KMS-11 (cell line): ENCODE measurements around the gene NCKAP5.

ENCODE experiments used
- H2AFZ ChIP-seq: fragments of 200-600 bp; sonication (generic); 2 replicates; pipeline ENCODE4 v1.6.1; 2016; ENCODE audit warnings: antibody characterized with exemption, mixed run types, low read depth
- H3K27ac ChIP-seq: fragments of 200-600 bp; sonication (generic); 2 replicates; pipeline ENCODE4 v1.6.1; 2016; ENCODE audit warnings: mild to moderate bottlenecking, mixed run types
- H3K27me3 ChIP-seq: fragments of 200-600 bp; sonication (generic); 2 replicates; pipeline ENCODE4 v1.6.1; 2017; ENCODE audit warnings: mild to moderate bottlenecking, low read depth, mixed run types, moderate library complexity; ENCODE audit not compliant: insufficient read depth
- H3K36me3 ChIP-seq: fragments of 200-600 bp; sonication (generic); 2 replicates; pipeline ENCODE4 v1.6.1; 2017; ENCODE audit warnings: mild to moderate bottlenecking, mixed run types; ENCODE audit not compliant: insufficient read depth
- H3K4me1 ChIP-seq: fragments of 200-600 bp; sonication (generic); 2 replicates; pipeline ENCODE4 v1.6.1; 2016; ENCODE audit warnings: mild to moderate bottlenecking, low read depth, mixed run types; ENCODE audit not compliant: poor library complexity, severe bottlenecking
- H3K4me2 ChIP-seq: fragments of 200-600 bp; sonication (generic); 2 replicates; pipeline ENCODE4 v1.7.0; 2016; ENCODE audit warnings: mild to moderate bottlenecking, mixed run types
- H3K4me3 ChIP-seq: fragments of 200-600 bp; sonication (generic); IDR thresholded peaks from 2 replicates; pipeline ENCODE4 v1.6.1; 2017; ENCODE audit warnings: low read depth, low read length, mixed read lengths; ENCODE audit not compliant: insufficient read depth
- H3K79me2 ChIP-seq: fragments of 200-600 bp; sonication (generic); 2 replicates; pipeline ENCODE4 v1.6.1; 2016; ENCODE audit warnings: low read depth, mixed run types; ENCODE audit not compliant: insufficient read depth
- H3K9ac ChIP-seq: fragments of 200-600 bp; sonication (generic); 2 replicates; pipeline ENCODE4 v1.6.1; 2016; ENCODE audit warnings: mild to moderate bottlenecking, mixed run types
- H4K20me1 ChIP-seq: fragments of 200-600 bp; sonication (generic); 2 replicates; pipeline ENCODE4 v1.6.1; 2016; ENCODE audit warnings: mild to moderate bottlenecking, mixed run types; ENCODE audit not compliant: insufficient read depth
- CTCF ChIP-seq: fragments of 200-600 bp; sonication (generic); conservative IDR thresholded peaks from 2 replicates; pipeline ENCODE4 v1.6.1; 2017; ENCODE audit warnings: low read depth, mild to moderate bottlenecking, antibody characterized with exemption, low read length, moderate library complexity, mixed read lengths

NCKAP5 gene

GRCh38 chr2:132816234-132816633, 752.0 kb downstream of the NCKAP5 start:
- no peaks in the 10 kb centered on the region for H3K27me3 ChIP-seq
- no peak for TF ChIP-seq CTCF
- H3K4me3 ChIP-seq: no peak overlapping the region

DNA sequence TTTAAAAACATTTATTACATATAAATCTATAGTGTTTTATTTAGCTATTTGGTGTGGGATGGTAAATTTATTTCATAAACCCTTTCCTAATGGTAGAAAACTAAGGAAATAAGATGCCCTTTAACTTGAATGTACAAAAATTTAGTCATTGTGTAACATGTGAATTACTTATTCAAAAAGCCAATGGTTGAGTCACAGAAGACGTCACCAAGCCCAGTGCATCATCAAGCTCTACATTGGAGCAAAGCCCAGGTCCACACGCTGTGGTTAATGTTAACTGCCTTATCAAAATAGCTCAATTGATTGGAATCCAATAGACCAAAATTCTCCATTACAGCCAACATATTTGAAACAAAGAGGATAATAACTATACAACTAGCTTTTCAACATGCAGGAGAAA, 752.7 kb downstream of the NCKAP5 start:
- no peak overlapping the region for H3K27ac ChIP-seq

More at GRCh38 chr2:132816234-132816633, 752.0 kb downstream of the NCKAP5 start:
- Histone ChIP-seq H3K27ac (no peak overlapping the region), H4K20me1 (no peaks in the 10 kb centered on the region), H3K79me2 (no peaks in the 10 kb centered on the region), H3K4me1 (no peaks in the 10 kb centered on the region), H3K9ac (no peak overlapping the region), H3K36me3 (no peaks in the 10 kb centered on the region), H3K4me2 (no peak overlapping the region), H2AFZ (no peak overlapping the region)

DNA sequence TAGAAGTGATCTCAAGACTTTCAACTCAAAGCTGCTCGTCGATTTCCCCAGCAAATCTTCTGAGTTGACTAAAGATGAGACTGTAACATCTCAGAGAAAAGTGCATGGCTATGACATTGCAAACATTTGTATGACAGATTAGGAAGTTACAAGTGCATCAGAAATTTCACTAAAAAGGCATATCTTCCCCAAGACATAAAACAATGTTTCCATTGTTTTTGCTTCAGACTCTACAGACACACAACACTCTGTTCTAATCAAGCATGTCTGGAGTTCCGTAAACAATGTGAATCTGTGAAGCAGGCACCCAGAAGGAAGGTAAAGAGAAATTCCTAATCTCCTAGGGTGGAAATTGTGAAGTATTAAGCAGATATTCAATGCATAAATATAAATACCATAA, 753.6 kb downstream of the NCKAP5 start:
- H3K27ac ChIP-seq: no peak overlapping the region
- H3K36me3 ChIP-seq: no peaks in the 10 kb centered on the region
- no peak overlapping the region for H3K4me3 ChIP-seq
- no peaks in the 10 kb centered on the region for H4K20me1 ChIP-seq
- TF ChIP-seq CTCF: no peak
- no peak overlapping the region for H2AFZ ChIP-seq
- no peaks in the 10 kb centered on the region for H3K79me2 ChIP-seq
- H3K9ac ChIP-seq: no peak overlapping the region
- no peaks in the 10 kb centered on the region for H3K27me3 ChIP-seq
- H3K4me1 ChIP-seq: no peaks in the 10 kb centered on the region
- H3K4me2 ChIP-seq: no peak overlapping the region

More for the DNA sequence above, 752.7 kb downstream of the NCKAP5 start:
- no peaks in the 10 kb centered on the region for H3K79me2 ChIP-seq
- no peak overlapping the region for H3K9ac ChIP-seq
- no peaks in the 10 kb centered on the region for H3K4me1 ChIP-seq
- no peak overlapping the region for H2AFZ ChIP-seq
- H3K27me3 ChIP-seq: no peaks in the 10 kb centered on the region
- no peak overlapping the region for H3K4me2 ChIP-seq
- no peaks in the 10 kb centered on the region for H4K20me1 ChIP-seq
- no peak for TF ChIP-seq CTCF
- no peaks in the 10 kb centered on the region for H3K36me3 ChIP-seq
- no peak overlapping the region for H3K4me3 ChIP-seq

DNA sequence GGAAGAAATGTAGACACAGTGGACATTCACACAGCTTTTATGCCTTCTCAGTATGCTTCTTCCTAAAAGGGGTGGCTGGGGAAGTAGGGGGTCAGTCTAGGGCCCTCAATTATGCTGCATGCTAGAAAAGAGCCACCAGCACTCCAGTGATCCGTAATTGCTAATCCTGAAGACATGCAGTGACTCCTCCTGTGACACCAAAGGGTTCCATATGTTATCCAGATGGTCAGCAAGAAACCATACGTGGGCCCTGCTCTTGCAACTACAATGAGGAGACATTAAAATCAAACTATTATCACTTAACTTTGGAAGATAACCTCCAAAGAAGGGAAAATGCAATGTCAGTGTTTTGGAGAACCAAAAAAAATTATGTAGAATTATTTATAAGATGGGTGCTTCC, 754.8 kb downstream of the NCKAP5 start:
- H3K79me2 ChIP-seq: no peaks in the 10 kb centered on the region
- no peak overlapping the region for H3K27ac ChIP-seq
- H2AFZ ChIP-seq: no peak overlapping the region
- no peaks in the 10 kb centered on the region for H3K4me1 ChIP-seq
- no peaks in the 10 kb centered on the region for H3K36me3 ChIP-seq
- no peak overlapping the region for H3K4me2 ChIP-seq
- no peak for TF ChIP-seq CTCF
- no peaks in the 10 kb centered on the region for H3K27me3 ChIP-seq
- H4K20me1 ChIP-seq: no peaks in the 10 kb centered on the region
- no peak overlapping the region for H3K9ac ChIP-seq
- no peak overlapping the region for H3K4me3 ChIP-seq
